ENCODE data around the gene JAM3.

DNA sequence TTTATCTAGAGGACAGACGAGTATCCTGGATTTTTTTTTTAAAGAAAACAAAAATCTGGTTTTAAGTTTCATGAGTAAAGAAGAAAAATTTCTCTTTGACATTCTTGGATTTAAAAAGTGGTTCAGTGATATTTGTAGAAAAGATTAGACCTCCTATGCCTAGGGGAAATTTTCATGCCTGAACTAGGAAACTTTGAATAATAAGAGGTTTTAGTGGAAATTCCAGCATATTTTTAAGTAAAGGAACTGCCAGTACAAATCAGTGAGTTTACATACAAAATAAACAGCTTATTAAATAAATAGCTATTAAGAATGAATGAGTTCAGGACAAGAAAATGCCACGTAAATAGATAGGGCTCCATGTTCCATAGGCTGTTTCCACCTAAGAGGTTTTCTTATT is 17.5 kb downstream of the JAM3 start:
- TF ChIP-seq, protein P1, sequence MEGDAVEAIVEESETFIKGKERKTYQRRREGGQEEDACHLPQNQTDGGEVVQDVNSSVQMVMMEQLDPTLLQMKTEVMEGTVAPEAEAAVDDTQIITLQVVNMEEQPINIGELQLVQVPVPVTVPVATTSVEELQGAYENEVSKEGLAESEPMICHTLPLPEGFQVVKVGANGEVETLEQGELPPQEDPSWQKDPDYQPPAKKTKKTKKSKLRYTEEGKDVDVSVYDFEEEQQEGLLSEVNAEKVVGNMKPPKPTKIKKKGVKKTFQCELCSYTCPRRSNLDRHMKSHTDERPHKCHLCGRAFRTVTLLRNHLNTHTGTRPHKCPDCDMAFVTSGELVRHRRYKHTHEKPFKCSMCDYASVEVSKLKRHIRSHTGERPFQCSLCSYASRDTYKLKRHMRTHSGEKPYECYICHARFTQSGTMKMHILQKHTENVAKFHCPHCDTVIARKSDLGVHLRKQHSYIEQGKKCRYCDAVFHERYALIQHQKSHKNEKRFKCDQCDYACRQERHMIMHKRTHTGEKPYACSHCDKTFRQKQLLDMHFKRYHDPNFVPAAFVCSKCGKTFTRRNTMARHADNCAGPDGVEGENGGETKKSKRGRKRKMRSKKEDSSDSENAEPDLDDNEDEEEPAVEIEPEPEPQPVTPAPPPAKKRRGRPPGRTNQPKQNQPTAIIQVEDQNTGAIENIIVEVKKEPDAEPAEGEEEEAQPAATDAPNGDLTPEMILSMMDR (IDR thresholded peaks at IDR 0.05), result no peak
- no peak for TF ChIP-seq POLR2A (IDR thresholded peaks at IDR 0.05; ENCODE audit: low read depth)

All from esophagus muscularis mucosa (tissue), 3 donors.